CD4-positive, alpha-beta memory T cell (primary cell): ENCODE data around the gene TAS2R13. TPM values are rescaled to one million over a fixed set of nuclear protein-coding genes. Genes with fewer than 3 reads are reported as not detected.

Source experiments
- CTCF ChIA-PET: fragments of 350-600 bp; sonication (Branson Sonifier 250); formaldehyde crosslinking; loops from one replicate; lab custom pipeline; 2021; ENCODE audit warnings: inconsistent platforms; ENCODE audit not compliant: partially characterized antibody; lab: Charles Lee
- POLR2A ChIA-PET: fragments of 350-600 bp; sonication (Branson Sonifier 250); formaldehyde crosslinking; loops from one replicate; lab custom pipeline; 2021; ENCODE audit not compliant: partially characterized antibody; lab: Charles Lee
- DNase-seq, 5 donors: peaks; one replicate each; pipeline versions ENCODE4 v3.0.0 to v3.0.0-alpha.2; 2020 to 2022; ENCODE audit warnings: mixed read lengths in 1 of 5
- H3K27ac ChIP-seq: one replicate; pipeline ENCODE4 v1.7.0; 2013; ENCODE audit warnings: low read depth, low read length
- H3K27me3 ChIP-seq: 2 replicates; pipeline ENCODE4 v1.7.0; 2013; ENCODE audit warnings: mild to moderate bottlenecking, low read length, moderate library complexity; ENCODE audit not compliant: insufficient read depth
- H3K36me3 ChIP-seq: 2 replicates; pipeline ENCODE4 v1.7.0; 2013; ENCODE audit warnings: mild to moderate bottlenecking, low read length, moderate library complexity; ENCODE audit not compliant: insufficient read depth
- H3K4me1 ChIP-seq: 2 replicates; pipeline ENCODE4 v1.7.0; 2013; ENCODE audit warnings: mild to moderate bottlenecking, low read length, moderate library complexity; ENCODE audit not compliant: insufficient read depth
- H3K4me3 ChIP-seq, 2 donors: one replicate each; pipeline ENCODE4 v1.7.0; 2013; ENCODE audit warnings: low read length in 2 of 2, mild to moderate bottlenecking in 1 of 2
- H3K9me3 ChIP-seq, 2 donors: one replicate each; pipeline ENCODE4 v1.7.0; 2013; ENCODE audit warnings: low read length in 2 of 2, control low read depth in 1 of 2; ENCODE audit not compliant: control insufficient read depth in 1 of 2
- H3K27ac Mint-ChIP-seq, 7 donors: one replicate each; pipeline ENCODE4 v1.8.0; 2020 to 2021; ENCODE audit warnings: mixed read lengths in 7 of 7, mild to moderate bottlenecking in 6 of 7, inconsistent platforms in 3 of 7, moderate library complexity in 3 of 7
- H3K27me3 Mint-ChIP-seq, 2 donors: one replicate each; pipeline ENCODE4 v1.8.0; 2020 to 2021; ENCODE audit warnings: mixed read lengths in 2 of 2
- H3K36me3 Mint-ChIP-seq, 2 donors: one replicate each; pipeline ENCODE4 v1.8.0; 2020 to 2021; ENCODE audit warnings: mixed read lengths in 2 of 2, inconsistent platforms in 1 of 2, mild to moderate bottlenecking in 1 of 2
- H3K4me1 Mint-ChIP-seq, 4 donors: one replicate each; pipeline ENCODE4 v1.8.0; 2020 to 2021; ENCODE audit warnings: mixed read lengths in 4 of 4, mild to moderate bottlenecking in 1 of 4
- H3K4me3 Mint-ChIP-seq, 8 donors: one replicate each; pipeline ENCODE4 v1.8.0; 2020 to 2021; ENCODE audit warnings: mixed read lengths in 8 of 8, mild to moderate bottlenecking in 7 of 8, moderate library complexity in 6 of 8, inconsistent platforms in 3 of 8
- H3K9me3 Mint-ChIP-seq, 8 donors: one replicate each; pipeline ENCODE4 v1.8.0; 2020 to 2021; ENCODE audit warnings: mixed read lengths in 8 of 8, mild to moderate bottlenecking in 5 of 8, inconsistent platforms in 3 of 8, moderate library complexity in 1 of 8
- intact Hi-C: fragments of 100-400 bp; cut with micrococcal nuclease; formaldehyde crosslinking; loops from one replicate; pipeline ENCODE4 v1.15.1; 2023
- polyA plus RNA-seq, 2 donors: library from polyadenylated mRNA; unstranded; fragments of 300-500 nt; fragmentation: Illumina TruSeq; gene quantifications; one replicate each; pipeline ENCODE4 v1.2.3, GENCODE V29; 2021
- total RNA-seq, 2 experiments: library from RNA; stranded (reverse); gene quantifications; one replicate each; pipeline ENCODE4 v1.2.3, GENCODE V29; 2021

TAS2R13 gene
- total and polyA plus RNA-seq, 4 experiments from 2014 or later: 0.79 to 0.86 TPM; not detected in 2

DNA sequence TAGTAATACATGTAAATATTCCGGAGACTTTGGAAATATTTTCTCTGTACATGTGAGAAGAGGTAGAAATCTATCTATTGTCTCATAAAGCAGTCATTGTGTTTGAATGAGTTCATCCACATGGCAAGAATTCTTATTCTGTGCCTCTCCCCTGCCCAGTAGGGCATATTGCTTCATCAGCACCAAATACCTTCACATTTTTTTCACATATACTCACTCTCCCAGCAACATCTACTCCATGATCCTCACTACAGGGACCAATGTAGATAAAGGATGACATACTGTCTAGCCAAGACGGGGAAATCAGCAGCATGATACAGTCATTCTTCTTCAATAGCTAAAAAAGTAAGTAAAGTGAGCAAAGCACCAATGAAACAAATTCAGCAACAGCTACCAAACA is 31.0 kb upstream of the TAS2R13 start:
- POLR2A ChIA-PET: no interaction called here
- DNase-seq: no peak
- H3K4me1 ChIP-seq: no peaks in the 10 kb centered on the region
- CTCF ChIA-PET: no interaction called here
- Mint-ChIP-seq H3K9me3 (peaks cover 0 to 5% (median under 1%) of the 10 kb centered on the region in 8 donors), H3K4me1 (peaks cover 0 to 15% (median 2%) of the 10 kb centered on the region in 4 donors), H3K27me3 (no peaks in the 10 kb centered on the region), H3K4me3 (no peak overlapping the region), H3K36me3 (peaks cover 2 to 10% of the 10 kb centered on the region in 2 donors), H3K27ac (no peak overlapping the region)
- H3K36me3 ChIP-seq: no peaks in the 10 kb centered on the region
- intact Hi-C loops: no loop called here
- H3K9me3 ChIP-seq: no peaks in the 10 kb centered on the region
- no peak overlapping the region for H3K27ac ChIP-seq
- no peaks in the 10 kb centered on the region for H3K27me3 ChIP-seq
- H3K4me3 ChIP-seq: no peak overlapping the region

DNA sequence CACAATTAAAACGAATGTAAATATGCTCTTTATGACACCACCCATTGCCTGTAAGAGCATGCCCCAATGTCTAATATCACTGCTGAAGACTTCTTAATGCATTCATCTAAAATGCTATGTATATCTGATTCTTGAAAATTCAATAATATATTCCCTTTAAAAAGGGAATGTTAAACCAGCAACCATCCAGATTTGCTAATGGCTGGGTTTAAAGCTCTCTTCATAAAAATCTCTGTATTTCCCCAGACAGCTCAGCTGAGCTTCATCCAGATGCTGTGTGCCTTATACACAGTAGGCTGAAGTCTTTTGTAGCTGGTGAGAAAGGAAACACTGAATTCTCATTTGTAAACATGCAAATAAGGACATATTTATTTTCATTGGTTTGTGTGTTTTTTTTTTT is 29.8 kb upstream of the TAS2R13 start, which contains the start of gene TAS2R14:
Gene TAS2R14 (minus strand): TSS at position 101 of the 400 bp plus-strand sequence. CDS start 56 bp downstream, at position 45.
- peak within 1 kb of the TSS in 1 of 7 donors; percentile 36 for H3K27ac Mint-ChIP-seq
- no peaks in the 10 kb centered on the region for H3K27me3 Mint-ChIP-seq
- intact Hi-C loops: no loop called here
- Histone ChIP-seq H3K27ac (no peak within 1 kb of the TSS), H3K36me3 (no peaks in the 10 kb centered on the region), H3K27me3 (no peaks in the 10 kb centered on the region), H3K9me3 (no peaks in the 10 kb centered on the region), H3K4me1 (no peaks in the 10 kb centered on the region), H3K4me3 (no peak within 1 kb of the TSS)
- H3K9me3 Mint-ChIP-seq: no peaks in the 10 kb centered on the region
- peaks cover 0 to 15% (median 2%) of the 10 kb centered on the region in 4 donors for H3K4me1 Mint-ChIP-seq
- no peak for DNase-seq
- peaks cover 0 to 5% of the 10 kb centered on the region in 2 donors for H3K36me3 Mint-ChIP-seq
- ChIA-PET CTCF (no interaction called here), POLR2A (no interaction called here)
- no peak within 1 kb of the TSS for H3K4me3 Mint-ChIP-seq

DNA sequence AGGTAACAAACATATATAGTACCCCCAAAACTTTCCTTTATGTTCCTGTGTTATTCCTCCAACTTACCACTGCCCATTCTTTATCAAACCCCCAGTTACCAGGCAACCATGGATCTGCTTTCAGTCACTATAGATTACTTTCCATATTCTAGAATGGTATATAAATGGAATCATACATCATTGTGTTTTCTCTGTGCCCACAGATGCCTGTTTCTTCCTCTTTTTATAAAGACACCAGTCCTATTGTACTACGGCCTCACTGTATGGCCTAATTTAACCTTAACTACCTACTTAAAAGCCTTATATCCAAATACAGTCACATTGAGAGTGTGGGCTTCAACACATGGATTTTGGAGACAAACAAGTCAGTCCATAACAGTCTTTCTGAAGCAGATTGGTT is 27.1 kb upstream of the TAS2R13 start:
- H3K27ac Mint-ChIP-seq: no peak overlapping the region

DNA sequence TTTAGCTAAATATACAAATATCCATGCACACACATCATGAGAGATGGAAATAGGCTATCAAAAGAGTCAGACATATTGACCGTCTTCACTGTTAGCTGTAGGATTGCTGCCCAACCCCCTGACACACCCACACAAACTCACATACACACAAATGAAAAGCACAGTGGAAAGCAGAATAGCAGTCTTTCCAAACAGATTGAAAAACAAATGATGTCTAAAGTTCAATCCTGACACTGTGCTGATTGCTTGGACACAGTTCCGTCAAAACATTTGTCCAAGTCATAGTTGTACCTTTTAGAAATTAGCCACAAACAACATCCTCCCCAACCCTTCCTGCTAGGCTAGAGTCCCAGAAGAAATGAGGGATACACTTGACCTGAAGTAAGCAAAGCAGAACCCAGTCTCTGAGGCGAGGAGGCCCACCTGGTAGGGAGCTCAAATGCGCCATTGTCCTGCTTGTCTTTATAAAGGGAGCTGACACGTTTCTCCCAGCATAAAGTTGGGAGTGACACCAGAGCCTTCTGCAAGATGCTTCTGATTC is 19.5 kb upstream of the TAS2R13 start, which contains the start of gene PRH2:
Gene PRH2 (plus strand): TSS at position 491 of the 541 bp plus-strand sequence. CDS start 38 bp downstream, at position 529.
- H3K27me3 Mint-ChIP-seq: no peaks in the 10 kb centered on the region
- Histone ChIP-seq H3K36me3 (no peaks in the 10 kb centered on the region), H3K4me1 (no peaks in the 10 kb centered on the region), H3K27me3 (no peaks in the 10 kb centered on the region), H3K4me3 (no peak within 1 kb of the TSS), H3K27ac (no peak within 1 kb of the TSS), H3K9me3 (no peaks in the 10 kb centered on the region)
- peaks cover 0 to 25% of the 10 kb centered on the region in 2 donors for H3K36me3 Mint-ChIP-seq
- POLR2A ChIA-PET: no interaction called here
- no peak for DNase-seq
- H3K4me3 Mint-ChIP-seq: no peak within 1 kb of the TSS
- CTCF ChIA-PET: no interaction called here
- peaks cover 0 to 4% (median under 1%) of the 10 kb centered on the region in 4 donors for H3K4me1 Mint-ChIP-seq
- intact Hi-C loops: no loop called here
- H3K9me3 Mint-ChIP-seq: no peaks in the 10 kb centered on the region
- H3K27ac Mint-ChIP-seq: peak within 1 kb of the TSS in 1 of 7 donors; percentile 79

More for the DNA sequence above, 27.1 kb upstream of the TAS2R13 start:
- H3K36me3 Mint-ChIP-seq: peaks cover 0 to under 1% of the 10 kb centered on the region in 2 donors
- intact Hi-C loops: no loop called here
- H3K4me1 Mint-ChIP-seq: peaks cover 0 to 2% (median 1%) of the 10 kb centered on the region in 4 donors
- CTCF ChIA-PET: no interaction called here
- DNase-seq: no peak
- Histone ChIP-seq H3K36me3 (no peaks in the 10 kb centered on the region), H3K4me1 (no peaks in the 10 kb centered on the region), H3K9me3 (no peaks in the 10 kb centered on the region), H3K27ac (no peak overlapping the region), H3K27me3 (no peaks in the 10 kb centered on the region), H3K4me3 (no peak overlapping the region)
- H3K27me3 Mint-ChIP-seq: no peaks in the 10 kb centered on the region
- no peaks in the 10 kb centered on the region for H3K9me3 Mint-ChIP-seq
- POLR2A ChIA-PET: no interaction called here
- no peak overlapping the region for H3K4me3 Mint-ChIP-seq

DNA sequence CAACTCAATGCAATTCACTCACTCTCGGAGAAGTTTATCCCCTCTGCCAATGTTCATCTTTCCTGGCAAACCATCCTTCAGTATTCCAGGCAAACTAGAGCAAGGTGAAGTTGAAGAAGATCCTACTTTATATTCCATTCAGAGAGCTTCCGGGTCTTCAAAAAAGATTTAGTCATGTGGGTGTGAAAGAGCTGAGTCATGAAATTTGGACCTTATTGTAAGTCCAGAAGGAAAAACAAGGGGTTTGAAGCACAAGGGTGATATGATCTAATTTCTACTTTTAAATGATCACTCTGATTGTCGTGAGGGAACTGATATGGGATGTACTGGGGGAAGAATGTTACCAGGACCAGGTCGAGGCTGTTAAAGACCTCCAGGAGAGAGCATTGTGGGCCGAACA is 16.9 kb upstream of the TAS2R13 start:
- Histone ChIP-seq H3K27me3 (no peaks in the 10 kb centered on the region), H3K4me3 (no peak overlapping the region), H3K36me3 (no peaks in the 10 kb centered on the region), H3K9me3 (no peaks in the 10 kb centered on the region), H3K27ac (no peak overlapping the region), H3K4me1 (no peaks in the 10 kb centered on the region)
- Mint-ChIP-seq H3K4me1 (peaks cover 0 to 4% (median 0%) of the 10 kb centered on the region in 4 donors), H3K9me3 (no peaks in the 10 kb centered on the region), H3K36me3 (peaks cover 0 to 25% of the 10 kb centered on the region in 2 donors), H3K27me3 (no peaks in the 10 kb centered on the region), H3K27ac (peak overlapping the region in 1 of 7 donors; percentile 31), H3K4me3 (no peak overlapping the region)
- ChIA-PET POLR2A (no interaction called here), CTCF (no interaction called here)
- intact Hi-C loops: no loop called here
- no peak for DNase-seq

DNA sequence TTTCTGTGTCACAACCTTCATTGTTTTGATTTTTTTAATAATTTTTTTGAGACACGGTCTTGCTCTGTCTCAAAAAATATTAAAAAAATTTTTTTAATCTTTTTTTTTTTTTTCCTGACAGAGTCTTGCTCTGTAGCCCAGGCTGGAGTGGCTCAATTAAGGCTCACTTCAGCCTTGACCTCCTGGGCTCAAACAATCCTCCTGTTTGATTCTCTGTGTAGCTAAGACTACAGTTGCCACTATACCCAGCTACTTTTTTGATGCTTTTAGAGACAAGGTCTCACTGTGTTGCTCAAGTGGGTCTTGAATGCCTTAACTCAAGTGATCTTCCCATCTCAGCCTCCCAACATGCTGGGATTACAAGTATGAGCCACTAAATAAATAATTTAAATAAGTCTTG is 10.4 kb upstream of the TAS2R13 start:
- H3K36me3 Mint-ChIP-seq: peaks cover 0 to 4% of the 10 kb centered on the region in 2 donors
- intact Hi-C loops: no loop called here
- H3K4me3 ChIP-seq: no peak overlapping the region
- ChIA-PET POLR2A (no interaction called here), CTCF (no interaction called here)
- peaks cover 0 to 3% (median 0%) of the 10 kb centered on the region in 8 donors for H3K9me3 Mint-ChIP-seq
- DNase-seq: no peak
- peaks cover 0 to 4% (median 0%) of the 10 kb centered on the region in 4 donors for H3K4me1 Mint-ChIP-seq
- H3K27ac ChIP-seq: no peak overlapping the region
- no peaks in the 10 kb centered on the region for H3K27me3 Mint-ChIP-seq
- no peaks in the 10 kb centered on the region for H3K27me3 ChIP-seq
- H3K4me1 ChIP-seq: no peaks in the 10 kb centered on the region
- no peak overlapping the region for H3K27ac Mint-ChIP-seq
- no peak overlapping the region for H3K4me3 Mint-ChIP-seq
- no peaks in the 10 kb centered on the region for H3K36me3 ChIP-seq
- no peaks in the 10 kb centered on the region for H3K9me3 ChIP-seq

DNA sequence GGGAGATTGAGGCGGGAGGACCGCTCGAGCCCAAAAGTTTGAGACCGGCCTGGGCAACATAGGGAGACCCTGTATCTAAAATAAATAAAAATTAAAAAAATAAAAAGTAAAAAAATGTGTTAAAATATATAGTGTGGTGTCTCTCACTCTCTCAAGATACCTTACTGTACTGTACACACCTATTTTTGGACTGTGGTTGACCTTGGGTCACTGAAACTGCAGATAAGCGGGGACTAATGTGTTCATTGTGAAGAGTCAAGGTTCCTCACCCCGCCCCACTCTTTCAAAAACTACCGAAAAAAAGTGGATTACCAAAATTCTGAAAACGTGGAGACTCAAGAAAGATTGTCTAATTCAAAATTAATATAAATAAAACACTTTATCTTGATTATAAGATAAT is 1.0 kb upstream of the TAS2R13 start:
- Histone ChIP-seq H3K9me3 (no peaks in the 10 kb centered on the region), H3K27ac (no peak overlapping the region), H3K27me3 (no peaks in the 10 kb centered on the region), H3K4me1 (no peaks in the 10 kb centered on the region), H3K36me3 (no peaks in the 10 kb centered on the region), H3K4me3 (no peak overlapping the region)
- intact Hi-C loops: no loop called here
- peaks cover 2 to 12% (median 5%) of the 10 kb centered on the region in 8 donors for H3K9me3 Mint-ChIP-seq
- H3K4me3 Mint-ChIP-seq: no peak overlapping the region
- H3K27me3 Mint-ChIP-seq: no peaks in the 10 kb centered on the region
- no peak overlapping the region for H3K27ac Mint-ChIP-seq
- POLR2A ChIA-PET: no interaction called here
- CTCF ChIA-PET: no interaction called here
- no peak for DNase-seq
- H3K4me1 Mint-ChIP-seq: peaks cover 0 to 1% (median 0%) of the 10 kb centered on the region in 4 donors
- H3K36me3 Mint-ChIP-seq: peaks cover 4 to 43% of the 10 kb centered on the region in 2 donors
